ENCODE measurements around the gene CTBP1.

- TF ChIP-seq POLR2A (IDR thresholded peaks at IDR 0.05; ENCODE audit: low read depth, low read length) (no peak), POLR2AphosphoS5 (IDR thresholded peaks at IDR 0.05; ENCODE audit: low read depth, low read length) (no peak), TAF1 (IDR thresholded peaks at IDR 0.05; ENCODE audit: borderline replicate concordance, low read depth, low read length) (no peak)
Measured at GRCh38 chr4:1269209-1269608, 20.3 kb upstream of the CTBP1 start.

Data from GM12892 (cell line).